GM19240 (cell line): ENCODE data around the gene CTNND2.
"Not testable (repeated sequence)": the region's sequence is repeated elsewhere in the genome, so short reads cannot be mapped to it uniquely, and the experiment has no call there.

Experiments
- DNase-seq: peaks from one replicate; pipeline ENCODE4 v3.0.0; 2011; ENCODE audit warnings: low spot score; ENCODE audit not compliant: insufficient read length

Gene CTNND2

GRCh38 chr5:11863911-11864310 is 40.3 kb downstream of the CTNND2 start:
- DNase-seq = no peak

GRCh38 chr5:11857391-11857790 is 46.9 kb downstream of the CTNND2 start:
- DNase-seq = no peak

- DNase-seq = no peak
Observed at GRCh38 chr5:11854936-11855335, 49.3 kb downstream of the CTNND2 start.

- no peak for DNase-seq
Observed at GRCh38 chr5:11853796-11854195, 50.5 kb downstream of the CTNND2 start.

GRCh38 chr5:11853140-11853539 is 51.1 kb downstream of the CTNND2 start:
- DNase-seq = no peak

GRCh38 chr5:11852717-11853087 is 51.5 kb downstream of the CTNND2 start:
- DNase-seq = no peak

- no peak for DNase-seq
Observed at GRCh38 chr5:11851965-11852716, 52.1 kb downstream of the CTNND2 start.

GRCh38 chr5:11851416-11851815 is 52.8 kb downstream of the CTNND2 start:
- DNase-seq = no peak

- not testable (repeated sequence) for DNase-seq
Observed at GRCh38 chr5:11828566-11828965, 75.7 kb downstream of the CTNND2 start.

- no peak for DNase-seq
Observed at GRCh38 chr5:11822598-11822997, 81.6 kb downstream of the CTNND2 start.

GRCh38 chr5:11815916-11816315 is 88.3 kb downstream of the CTNND2 start:
- no peak for DNase-seq

- DNase-seq = no peak
Observed at GRCh38 chr5:11815481-11815880, 88.8 kb downstream of the CTNND2 start.

- no peak for DNase-seq
Observed at GRCh38 chr5:11814373-11814772, 89.9 kb downstream of the CTNND2 start.

GRCh38 chr5:11809407-11809806 is 94.8 kb downstream of the CTNND2 start:
- no peak for DNase-seq

- DNase-seq = no peak
Observed at GRCh38 chr5:11803436-11803835, 100.8 kb downstream of the CTNND2 start.

- no peak for DNase-seq
Observed at GRCh38 chr5:11801061-11801460, 103.2 kb downstream of the CTNND2 start.

- DNase-seq = no peak
Observed at GRCh38 chr5:11797132-11797531, 107.1 kb downstream of the CTNND2 start.

GRCh38 chr5:11793396-11793795 is 110.8 kb downstream of the CTNND2 start:
- no peak for DNase-seq

- no peak for DNase-seq
Observed at GRCh38 chr5:11792621-11793020, 111.6 kb downstream of the CTNND2 start.

- DNase-seq = no peak
Observed at GRCh38 chr5:11791792-11792191, 112.5 kb downstream of the CTNND2 start.

- no peak for DNase-seq
Observed at GRCh38 chr5:11790201-11790600, 114.0 kb downstream of the CTNND2 start.

GRCh38 chr5:11785771-11786352 is 118.4 kb downstream of the CTNND2 start:
- DNase-seq = no peak

GRCh38 chr5:11780641-11781345 is 123.5 kb downstream of the CTNND2 start:
- DNase-seq = no peak
